Measurements from ENCODE around the gene SEC14L5.

The SEC14L5 gene

DNA sequence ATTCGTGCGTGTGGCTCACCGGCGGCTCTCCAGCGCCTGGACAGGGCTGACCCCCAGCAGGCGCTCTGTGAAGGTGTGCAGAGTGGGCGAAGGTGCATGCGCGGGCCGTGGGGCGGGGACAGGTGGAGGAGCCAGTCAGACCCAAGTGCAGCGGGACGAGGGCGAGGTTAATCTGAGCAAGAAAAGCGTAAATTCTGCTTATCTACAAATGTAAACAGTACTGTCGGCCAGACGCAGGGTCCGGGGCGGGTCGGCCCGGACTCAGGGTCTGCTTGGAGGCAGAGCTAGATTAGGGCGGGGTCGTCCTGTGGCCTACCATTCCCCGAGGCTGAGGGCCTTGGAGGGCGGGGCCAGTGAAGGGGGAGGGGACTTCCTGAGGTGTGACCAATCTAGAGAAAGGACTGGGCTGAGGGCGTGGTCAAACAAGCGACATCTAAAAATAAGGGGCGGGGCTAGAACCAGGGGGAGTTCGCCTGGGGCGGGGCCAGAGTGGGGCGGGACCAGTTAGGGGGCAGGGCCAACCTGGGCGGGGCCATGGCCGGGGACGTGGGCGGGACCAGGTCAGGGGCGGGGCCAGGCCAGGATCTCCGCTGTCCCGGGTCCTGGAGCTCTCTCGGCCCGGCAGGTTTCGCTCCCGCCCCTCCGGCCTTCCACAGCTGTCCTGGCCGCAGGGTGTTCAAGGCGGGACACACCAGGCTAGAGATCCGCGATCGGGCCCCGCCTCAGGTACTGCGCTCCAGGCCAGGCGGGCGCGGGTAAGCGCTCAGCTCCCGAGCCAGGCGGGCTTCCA is at the start of gene SEC14L5:
SEC14L5 (plus strand) TSS at position 611 of the 790 bp plus-strand sequence. CDS start 994 bp downstream, outside the sequence.
- in situ Hi-C loops (cut with MboI; ENCODE audit: low sequenced_read_pairs): no loop called here

DNA sequence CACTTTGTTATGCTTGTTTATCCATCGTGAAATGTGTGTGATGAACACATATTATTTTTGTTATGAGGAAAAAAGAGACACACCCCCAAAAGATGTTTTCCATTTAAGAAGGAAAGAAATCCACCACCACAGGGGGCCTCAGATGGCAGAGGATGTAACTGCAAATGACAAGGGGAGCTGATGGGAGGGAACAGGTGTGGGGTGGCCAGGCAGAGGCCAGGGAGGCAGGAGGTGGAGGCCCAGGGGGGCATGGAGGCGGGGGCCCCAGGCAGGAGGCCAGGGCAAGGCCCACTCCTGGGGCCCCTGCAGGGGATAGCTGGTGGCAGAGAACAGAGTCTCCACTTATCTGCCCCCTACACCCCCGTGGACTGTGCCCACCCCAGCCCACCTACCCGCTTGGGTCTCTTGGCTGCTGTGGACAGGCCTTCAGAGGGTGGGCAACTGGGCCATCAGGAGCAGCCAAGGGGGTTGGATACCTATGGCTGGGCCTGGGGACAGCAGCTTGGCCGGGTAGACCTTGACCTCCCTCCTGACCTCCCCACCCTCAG is 49.2 kb upstream of the SEC14L5 start:
- in situ Hi-C loops (cut with MboI; ENCODE audit: low sequenced_read_pairs): no loop called here

DNA sequence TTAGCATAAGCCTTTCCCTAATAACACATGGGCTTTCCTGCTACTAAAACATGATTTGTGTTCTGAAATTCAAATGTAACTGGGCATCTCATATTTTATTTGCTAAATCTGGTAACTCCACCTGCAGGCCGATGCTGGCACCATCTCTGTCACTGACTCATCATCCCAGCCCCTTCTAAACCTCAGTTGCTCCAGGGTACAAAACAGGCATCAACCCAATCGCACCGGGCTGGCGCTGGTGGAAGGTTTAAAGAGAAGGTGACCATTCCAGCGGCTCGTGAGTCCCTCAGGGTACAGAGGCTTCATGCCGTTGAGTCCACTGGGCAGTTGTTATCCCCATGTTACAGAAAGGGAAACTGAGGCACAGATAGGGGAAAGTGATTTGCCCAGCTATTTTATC is 48.3 kb upstream of the SEC14L5 start:
- in situ Hi-C loops (cut with MboI; ENCODE audit: low sequenced_read_pairs): no loop called here

DNA sequence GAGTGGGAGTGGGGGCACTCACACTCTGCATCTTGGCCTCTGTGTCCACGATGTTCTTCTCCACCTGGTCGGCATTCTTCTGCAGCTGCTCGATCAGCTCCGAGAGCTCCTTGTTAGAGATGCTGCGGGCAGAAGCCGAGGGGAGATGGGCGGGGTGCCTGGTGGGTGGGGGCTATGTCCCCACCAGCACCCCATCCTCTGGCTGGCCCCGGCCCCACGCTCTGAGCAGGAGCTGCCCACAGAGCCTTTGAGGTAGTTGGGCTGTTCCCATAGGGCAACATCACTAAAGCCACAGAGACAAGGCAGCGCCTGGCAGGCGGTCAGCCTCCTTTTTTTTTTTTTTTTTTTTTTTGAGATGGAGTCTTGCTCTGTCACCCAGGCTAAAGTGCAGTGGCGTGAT is 47.3 kb upstream of the SEC14L5 start:
- in situ Hi-C loops (cut with MboI; ENCODE audit: low sequenced_read_pairs): no loop called here

DNA sequence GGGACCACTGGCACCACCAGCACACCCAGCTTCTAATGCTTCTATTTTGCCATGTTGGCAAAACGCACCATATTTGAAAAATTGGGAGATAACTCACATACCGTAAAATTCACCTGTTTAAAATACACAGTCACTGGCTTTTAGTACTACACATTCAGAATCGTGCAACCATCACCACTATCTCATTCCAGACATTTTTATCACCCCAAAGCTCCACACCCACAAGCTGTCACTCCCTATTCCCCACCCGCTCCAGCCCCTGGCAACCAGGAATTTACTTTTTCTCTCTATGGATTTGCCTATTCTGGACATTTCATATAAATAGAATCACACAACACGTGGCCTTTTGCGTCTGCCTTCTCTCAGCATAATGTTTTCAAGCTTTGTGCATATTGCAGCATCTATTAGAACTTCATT is 46.2 kb upstream of the SEC14L5 start:
- in situ Hi-C loops (cut with MboI; ENCODE audit: low sequenced_read_pairs): no loop called here

DNA sequence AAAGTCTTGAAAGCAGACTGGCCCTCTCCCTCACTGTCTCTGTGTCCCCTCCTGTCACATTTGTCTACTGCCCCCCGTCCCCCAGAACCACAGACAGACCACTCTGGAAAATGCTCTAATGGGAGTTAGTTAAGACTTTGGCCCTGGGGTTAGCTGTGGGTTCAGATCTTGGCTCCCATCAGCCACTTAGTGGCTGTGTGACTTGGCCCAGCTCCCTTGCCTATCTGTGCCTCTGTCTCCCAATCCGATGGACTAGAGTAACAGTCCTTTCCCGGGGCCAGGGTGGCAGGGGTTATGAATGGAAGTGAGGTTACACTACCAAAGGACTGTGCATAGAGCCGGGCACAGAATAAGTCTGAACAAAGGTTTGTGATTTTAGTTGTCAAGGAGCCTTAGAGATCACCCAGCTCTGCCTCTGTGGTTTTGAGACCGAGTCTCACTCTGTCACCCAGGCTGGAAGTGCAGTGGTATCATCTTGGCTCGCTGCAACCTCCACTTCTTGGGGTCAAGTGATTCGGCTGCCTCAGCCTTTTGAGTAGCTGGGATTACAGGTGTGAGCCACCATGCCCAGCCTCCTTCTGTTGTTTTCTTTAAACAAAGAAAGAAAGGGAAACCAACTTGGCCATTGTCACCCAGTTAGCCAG is 44.9 kb upstream of the SEC14L5 start:
- in situ Hi-C loops (cut with MboI; ENCODE audit: low sequenced_read_pairs): no loop called here

DNA sequence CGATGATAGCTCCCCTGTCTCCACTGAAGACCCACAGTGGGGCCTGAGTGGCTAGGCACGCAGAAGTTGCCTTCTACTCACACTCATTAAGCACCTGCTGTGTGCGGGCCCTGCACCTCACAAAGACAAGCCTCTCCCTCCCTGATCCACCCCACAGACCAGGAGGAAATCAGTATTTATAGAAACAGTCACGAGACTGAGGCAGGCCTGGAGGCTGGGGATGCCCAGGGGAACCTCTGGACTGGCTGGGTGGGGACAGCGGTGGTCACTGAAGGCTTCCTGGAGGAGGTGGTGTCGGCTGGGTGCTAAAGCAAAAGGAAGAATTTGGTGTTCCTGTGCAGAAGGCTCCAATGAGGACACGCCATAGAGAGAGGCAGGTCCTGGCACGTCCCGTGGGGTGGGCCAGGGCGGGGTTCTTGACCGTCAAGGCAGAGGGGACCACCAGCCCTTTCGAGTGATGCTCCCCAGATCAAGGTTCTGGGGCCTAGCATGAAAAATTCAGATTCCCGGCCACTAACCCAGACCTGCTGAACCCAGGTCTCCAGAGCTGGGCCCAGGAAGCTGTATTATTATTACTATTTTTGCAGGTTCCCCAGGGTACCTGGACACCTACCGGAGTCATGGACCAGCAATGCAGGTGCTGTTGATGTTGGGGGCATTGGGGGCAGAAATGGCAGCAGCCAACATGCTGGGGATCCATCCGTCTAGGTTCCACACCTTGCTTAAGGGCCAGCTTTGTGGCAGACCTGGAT is 44.2 kb upstream of the SEC14L5 start:
- in situ Hi-C loops (cut with MboI; ENCODE audit: low sequenced_read_pairs): no loop called here

DNA sequence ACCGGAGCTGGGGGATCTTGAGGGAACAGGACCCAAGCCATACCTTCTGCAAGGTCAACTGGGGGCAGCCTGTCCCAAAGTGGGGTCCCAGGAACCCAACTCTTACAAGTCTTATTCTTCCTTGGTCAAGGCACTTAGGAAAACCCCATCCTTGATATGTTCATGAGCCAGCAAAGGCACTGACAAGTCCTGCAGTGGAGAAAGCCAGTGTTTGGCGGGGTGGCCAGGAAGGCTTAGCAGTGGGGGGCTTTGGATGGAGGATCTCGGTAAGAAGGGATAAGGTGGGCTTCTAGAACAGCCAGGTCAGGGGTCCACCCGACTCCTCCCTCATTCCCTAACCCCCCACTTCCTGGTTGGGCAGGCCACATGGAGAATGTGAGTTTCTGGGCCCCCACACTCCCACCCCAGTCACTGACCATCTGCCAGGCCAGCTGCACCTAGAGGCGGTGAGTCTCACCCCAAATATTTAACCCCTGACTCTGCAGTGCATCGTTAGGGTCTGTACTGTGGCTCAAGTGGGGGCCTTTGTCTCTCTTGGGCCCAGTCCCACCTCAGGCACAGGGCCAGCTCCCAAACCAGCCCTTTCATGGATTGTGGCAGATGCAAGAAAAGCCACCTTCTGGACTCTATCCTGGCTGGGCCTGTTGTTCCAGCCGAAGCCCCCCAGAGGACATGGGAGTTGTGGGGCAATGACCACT is 43.5 kb upstream of the SEC14L5 start:
- in situ Hi-C loops (cut with MboI; ENCODE audit: low sequenced_read_pairs): no loop called here

DNA sequence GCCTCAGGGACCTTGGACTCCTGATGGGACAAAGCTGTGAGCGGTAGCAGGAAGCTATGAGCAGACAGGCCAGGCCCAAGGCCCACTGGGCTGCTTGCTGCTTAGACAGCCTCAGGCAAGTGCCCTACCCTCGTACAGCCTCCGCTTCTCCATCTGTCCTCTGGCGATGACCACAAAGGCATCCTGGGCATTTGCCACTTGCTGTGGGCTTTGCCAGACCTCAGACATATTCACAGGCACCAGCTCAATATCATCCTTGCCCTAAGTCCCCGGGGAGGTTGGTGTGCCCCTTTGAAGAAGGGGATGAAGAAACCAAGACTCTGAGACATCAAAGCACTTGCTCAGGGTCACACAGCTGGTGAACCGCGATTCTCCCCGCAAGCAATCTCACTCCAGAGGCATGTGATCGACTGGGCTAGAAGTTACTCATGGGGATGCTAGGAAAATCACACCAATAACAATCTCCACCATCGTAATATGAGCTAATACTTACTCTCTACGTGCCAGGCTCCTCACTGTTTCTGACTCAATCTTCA is 42.8 kb upstream of the SEC14L5 start:
- in situ Hi-C loops (cut with MboI; ENCODE audit: low sequenced_read_pairs): no loop called here

DNA sequence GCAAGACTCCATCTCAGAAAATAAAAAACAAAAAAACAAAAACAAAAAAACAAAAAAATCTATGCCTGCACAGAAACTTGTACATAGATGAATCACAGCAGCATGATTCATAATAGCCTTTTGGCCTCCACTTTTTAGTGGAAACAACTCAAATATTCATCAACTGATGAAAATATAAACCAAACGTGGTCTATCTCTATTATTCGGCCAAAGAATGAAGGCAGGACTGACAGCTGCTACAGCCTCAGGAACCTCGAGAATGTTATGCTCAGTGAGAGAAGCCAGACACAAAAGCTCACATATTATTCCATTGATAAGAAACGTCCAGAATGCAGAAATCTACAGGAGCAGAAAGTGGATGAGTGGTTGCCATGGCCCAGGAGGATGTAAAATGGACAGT is 41.0 kb upstream of the SEC14L5 start:
- in situ Hi-C loops (cut with MboI; ENCODE audit: low sequenced_read_pairs): no loop called here

DNA sequence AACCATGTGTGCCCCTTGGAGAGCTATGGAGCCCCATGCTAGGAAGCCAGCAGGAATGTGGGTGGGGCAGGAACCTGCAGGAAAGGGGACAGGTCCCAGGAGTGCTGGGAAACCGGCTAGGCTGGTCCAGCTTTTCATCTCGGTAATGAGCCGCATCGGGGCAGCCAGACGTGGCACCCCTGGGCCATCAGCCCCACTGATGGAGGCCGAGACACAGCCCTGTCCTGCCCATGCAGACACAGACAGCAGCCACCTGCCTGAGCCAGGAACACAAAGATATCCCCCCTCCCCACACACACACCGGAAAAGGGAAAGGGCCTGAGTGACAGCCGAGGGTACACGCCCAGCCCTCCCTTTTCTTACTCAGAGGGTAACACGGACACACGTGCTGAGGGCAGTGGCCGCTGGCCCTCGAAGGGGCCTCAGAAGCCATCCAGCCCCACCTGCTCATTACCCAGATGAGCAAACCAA is 39.3 kb upstream of the SEC14L5 start:
- in situ Hi-C loops (cut with MboI; ENCODE audit: low sequenced_read_pairs): no loop called here

DNA sequence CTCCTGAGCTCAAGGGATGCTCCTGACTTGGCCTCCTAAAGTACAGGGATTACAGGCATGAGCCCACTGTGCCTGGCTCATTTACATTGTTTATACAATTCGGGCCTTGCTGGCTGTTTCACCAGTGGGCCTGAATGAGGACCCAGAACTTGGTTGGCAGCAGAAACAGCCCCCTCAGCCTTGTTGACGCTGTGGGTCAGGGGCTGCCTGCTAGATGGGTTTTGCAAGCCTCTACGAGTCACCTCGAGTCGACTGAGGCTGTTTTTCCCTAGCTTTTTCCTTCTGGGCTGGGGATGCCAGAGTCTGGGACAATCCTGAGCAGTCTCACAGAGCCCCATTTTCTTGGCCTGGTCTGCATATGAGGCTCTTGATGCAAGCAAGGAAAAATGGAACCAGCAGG is 37.3 kb upstream of the SEC14L5 start:
- in situ Hi-C loops (cut with MboI; ENCODE audit: low sequenced_read_pairs): no loop called here

DNA sequence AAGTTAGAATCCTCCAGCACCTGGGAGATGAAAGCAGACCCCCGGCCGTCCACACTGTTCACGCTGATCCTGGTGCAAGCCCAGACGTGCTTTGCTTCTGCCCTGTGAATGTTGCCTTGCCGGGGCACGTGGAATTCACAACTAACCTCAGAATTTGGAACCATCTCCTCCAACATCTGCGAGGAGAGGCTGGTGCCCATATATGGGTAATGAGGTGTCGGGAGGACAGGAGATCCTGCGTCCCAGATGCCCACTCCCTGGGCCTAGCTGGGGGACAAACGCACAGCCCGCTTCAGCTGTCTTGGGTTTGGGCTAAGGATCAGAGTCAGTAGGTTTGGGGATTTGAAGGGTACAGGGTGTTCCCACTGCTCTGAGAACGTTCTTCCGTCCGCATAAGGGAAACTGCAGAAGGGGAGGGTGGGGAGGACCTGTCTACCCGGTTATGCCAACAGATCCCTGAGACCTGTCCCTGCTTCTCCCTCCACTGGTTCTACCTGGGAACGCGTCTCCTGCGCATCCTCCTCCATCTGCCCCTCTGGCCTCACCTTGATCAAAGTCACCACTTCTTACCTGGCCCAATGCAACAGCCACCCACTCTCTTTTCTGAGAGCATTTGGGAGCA is 35.3 kb upstream of the SEC14L5 start:
- in situ Hi-C loops (cut with MboI; ENCODE audit: low sequenced_read_pairs): no loop called here

DNA sequence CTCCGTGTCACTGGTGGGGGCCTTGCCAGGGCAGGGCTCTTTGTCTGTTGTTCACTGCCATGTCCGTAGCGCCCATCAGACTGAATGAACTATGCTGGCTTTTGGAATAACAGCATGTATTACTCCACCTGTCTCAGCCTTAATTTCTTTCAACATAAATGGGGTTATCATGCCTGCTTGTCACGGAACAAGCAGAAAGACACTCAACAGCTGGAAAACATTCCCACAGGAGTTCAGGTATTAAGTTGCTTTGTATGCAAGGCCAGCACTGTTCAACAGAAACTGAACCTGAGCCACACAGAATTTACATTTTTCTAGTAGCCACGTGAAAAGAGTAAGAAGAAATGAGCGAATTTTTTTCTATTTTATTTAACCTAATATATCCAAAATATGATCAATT is 34.3 kb upstream of the SEC14L5 start:
- in situ Hi-C loops (cut with MboI; ENCODE audit: low sequenced_read_pairs): no loop called here

DNA sequence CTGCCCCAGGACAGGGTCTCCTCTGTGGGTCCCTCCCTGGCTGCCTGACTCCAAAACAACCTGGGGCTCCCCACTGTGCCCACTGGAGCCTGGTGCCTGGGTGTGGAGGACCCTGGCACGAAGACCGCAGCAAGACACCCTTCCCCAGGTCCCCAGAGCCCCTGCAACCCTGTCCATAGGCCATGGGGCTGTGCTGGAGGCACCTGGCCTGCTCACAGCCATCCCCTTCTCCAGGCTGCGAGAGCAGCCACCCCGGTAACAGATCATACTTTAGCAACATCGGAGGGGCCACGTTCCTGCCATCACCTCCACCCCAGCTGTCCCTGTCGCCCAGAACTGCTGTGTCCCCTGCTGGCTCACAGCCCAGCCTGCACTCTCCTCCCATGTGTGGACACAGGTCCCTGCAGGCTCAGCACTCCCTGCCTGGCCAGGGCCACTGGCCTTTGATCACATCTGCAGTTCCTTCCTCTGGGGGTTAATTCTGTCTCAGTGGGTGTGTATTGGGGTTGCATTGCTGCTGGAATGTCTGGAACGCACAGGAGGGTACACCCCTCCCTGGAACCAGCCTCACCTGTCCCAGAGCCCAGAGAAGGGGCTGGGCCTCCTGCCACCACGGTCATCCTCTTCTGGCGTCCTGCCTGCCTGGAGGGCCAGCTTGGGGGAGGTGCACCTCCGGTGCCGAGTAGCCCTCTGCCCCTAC is 33.4 kb upstream of the SEC14L5 start:
- in situ Hi-C loops (cut with MboI; ENCODE audit: low sequenced_read_pairs): no loop called here

DNA sequence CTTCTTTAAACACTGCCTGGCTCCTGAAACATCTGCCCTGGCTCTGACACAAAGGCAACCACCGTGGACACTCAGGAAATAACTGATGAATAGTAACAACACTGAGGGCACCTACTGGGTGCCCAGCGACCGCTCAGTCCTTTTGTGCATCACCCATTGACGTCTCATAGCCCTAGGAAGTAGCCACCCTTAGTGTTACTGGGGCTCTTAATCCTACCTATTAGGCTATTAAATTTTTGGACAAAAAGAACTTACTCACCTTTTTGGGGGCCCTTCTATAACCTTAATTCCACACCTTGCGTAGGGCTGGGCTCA is 32.9 kb upstream of the SEC14L5 start:
- in situ Hi-C loops (cut with MboI; ENCODE audit: low sequenced_read_pairs): no loop called here

DNA sequence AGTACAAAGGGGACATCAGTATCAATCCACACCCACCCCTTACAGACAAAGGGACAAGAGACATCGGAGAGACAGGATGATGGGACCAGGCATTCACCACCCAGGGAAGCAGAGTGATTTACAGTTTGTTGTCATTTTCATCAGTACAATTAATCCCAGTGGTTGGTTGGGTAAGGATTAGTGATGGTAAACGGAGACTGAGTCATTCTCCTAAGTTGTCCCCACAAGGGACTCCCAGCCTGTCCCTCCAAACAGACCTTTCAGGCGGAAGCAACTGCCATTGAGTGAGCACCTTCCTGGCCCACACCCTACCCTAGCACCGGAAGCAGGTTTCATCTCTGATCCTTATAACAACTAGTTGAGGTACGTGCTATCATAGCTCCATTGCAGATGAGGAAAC is 32.3 kb upstream of the SEC14L5 start:
- in situ Hi-C loops (cut with MboI; ENCODE audit: low sequenced_read_pairs): no loop called here

DNA sequence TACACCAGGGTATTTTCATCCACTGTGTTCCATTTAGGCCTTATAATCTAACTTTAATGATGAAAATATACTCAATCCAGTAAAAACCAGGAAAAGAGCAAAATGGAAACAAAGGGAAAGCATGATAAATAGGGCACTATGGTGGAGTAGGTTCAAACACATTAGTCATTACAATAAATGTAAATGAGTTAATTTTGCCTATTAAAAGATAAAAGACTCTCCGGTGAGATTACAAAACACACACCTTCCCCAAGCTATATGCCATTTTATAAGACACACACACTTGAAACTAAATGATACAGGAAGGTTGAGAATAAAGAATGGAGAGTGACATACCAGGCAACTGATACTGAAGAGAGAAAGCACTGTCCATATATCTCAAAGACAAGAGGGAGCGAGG is 31.2 kb upstream of the SEC14L5 start:
- in situ Hi-C loops (cut with MboI; ENCODE audit: low sequenced_read_pairs): no loop called here

DNA sequence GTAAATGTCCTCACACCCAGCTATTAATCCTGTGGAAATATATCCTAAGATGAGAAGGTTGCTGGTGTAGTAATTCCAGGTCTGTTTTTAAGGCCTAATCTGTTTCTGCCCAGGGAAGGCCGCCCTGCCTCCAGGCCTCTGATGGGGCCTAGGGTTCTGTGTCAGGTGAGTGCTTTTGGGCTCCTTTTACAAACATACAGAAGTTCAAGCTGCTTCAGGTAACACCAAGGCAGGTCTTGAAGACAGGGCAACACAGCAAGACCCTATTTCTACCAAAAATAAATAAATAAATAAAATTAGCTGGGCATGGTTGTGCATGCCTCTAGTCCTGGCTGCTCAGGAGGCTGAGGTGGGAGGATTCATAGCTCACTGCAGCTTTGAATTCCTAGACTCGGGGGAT is 30.5 kb upstream of the SEC14L5 start:
- in situ Hi-C loops (cut with MboI; ENCODE audit: low sequenced_read_pairs): no loop called here

DNA sequence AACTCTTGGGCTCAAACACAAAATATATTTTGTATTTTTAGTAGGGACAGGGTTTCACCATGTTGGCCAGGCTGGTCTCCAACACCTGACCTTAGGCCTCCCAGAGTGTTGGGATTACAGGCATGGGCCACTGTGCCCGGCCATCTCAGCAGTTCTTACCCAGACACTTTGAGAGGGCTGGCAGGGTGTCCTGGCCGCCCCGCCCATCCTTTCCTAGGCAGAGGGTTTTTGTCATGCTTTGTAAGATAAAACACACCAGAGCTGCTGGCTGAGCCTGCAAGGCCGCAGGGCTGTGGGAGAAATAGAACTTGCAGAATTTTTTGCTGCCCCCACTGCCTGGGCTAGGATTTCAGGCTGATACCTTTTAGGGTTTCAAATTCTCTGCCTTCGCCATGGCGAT is 29.9 kb upstream of the SEC14L5 start:
- in situ Hi-C loops (cut with MboI; ENCODE audit: low sequenced_read_pairs): no loop called here
